SW 1271 (cell line): ENCODE results near the gene HES7.
"Not testable (repeated sequence)": the region's sequence is repeated elsewhere in the genome, so short reads cannot be mapped to it uniquely, and the experiment has no call there.

Experiments
- DNase-seq, 2 experiments: peaks; one replicate each; lab custom pipeline; 2025; lab: John Stamatoyannopoulos, UW

HES7 gene

DNA sequence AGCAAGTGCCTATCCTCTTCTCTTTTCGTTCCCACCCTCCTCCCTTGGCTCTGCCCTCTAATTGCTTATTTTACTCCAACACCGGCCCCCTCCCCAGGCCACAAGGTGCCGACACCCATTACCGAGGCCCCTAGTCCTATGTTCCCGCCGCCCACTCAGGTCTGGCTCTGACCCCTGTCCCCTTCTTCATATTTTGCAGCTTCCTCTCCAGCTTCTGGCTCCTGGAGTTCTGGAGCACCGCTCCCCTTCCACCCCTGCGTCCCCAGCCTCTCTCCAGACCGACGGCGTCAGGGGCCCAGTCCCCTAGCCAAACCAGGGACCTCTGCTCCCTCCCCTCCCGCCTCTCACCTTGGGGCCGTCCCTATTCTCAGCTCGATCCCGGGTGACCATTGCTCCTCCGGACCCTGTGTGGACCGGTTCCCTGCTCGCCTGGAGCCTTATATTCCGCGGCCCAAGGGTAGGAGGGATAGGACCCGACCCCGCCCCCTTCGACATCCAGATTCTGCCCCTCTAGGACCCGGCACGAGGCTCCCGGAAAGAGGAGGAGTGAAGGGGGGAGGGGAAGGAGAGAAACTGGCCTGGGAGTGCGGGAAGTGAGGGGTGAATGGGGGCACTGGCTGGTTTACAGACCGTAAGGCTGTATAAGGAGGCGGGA is at the start of gene HES7:
Gene HES7 (minus strand): TSS at position 412 of the 655 bp plus-strand sequence. CDS start 22 bp downstream, at position 390.
- DNase-seq, result no peak

DNA sequence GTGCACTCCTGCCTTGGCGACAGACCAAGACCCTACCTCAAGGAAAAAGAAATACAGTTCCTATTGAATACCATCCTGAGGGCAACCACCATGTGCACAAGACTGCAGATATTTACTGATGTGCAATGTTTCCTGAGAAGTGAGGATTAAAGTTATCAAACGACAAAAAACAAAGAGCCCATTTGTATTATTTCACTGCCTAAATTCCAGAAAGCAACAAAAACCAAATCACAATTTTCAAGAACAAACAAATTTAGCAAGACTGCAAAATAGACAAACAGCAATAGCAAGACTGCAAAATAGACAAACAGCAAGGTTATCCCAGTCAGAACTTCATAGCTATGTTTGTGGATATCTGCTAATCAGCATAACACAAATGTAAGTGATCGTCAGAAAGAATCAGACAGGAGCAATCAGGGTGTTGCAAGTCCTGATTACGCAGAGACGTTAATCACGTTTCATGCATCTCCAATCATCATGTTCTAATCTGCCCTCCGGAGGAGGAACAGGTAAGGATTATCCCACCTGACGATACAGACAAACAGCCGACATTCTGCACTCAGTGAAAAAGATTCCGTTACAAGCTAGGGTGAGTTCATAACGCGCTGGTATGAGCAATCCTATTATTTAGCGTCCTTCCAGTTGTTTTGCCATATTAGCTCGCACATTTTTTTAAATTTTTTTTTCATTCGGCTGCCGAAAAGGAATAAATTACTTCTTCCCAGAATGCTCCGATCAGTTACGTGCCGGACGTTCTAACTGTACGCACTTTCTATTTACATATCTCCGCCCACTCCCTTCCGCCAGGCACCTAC is 49.4 kb upstream of the HES7 start:
- peak; percentile 86 to 95 for DNase-seq

DNA sequence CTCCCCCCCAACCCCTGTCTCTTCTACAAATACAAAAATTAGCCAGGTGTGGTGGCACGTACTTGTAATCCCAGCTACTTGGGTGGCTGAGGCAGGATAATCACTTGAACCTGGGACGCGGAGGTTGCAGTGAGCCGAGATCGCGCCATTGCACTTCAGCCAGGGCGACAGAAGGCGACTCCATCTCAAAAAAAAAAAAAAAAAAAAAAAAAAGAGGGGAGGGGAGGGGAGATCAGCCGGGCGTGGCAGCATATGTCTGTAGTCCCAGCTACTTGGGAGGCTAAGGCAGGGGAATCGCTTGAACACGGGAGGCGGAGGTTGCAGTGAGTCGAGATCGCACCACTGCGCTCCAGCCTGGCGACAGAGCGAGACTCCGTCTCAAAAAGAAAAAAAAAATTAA is 46.3 kb upstream of the HES7 start:
- DNase-seq, result not testable (repeated sequence)

DNA sequence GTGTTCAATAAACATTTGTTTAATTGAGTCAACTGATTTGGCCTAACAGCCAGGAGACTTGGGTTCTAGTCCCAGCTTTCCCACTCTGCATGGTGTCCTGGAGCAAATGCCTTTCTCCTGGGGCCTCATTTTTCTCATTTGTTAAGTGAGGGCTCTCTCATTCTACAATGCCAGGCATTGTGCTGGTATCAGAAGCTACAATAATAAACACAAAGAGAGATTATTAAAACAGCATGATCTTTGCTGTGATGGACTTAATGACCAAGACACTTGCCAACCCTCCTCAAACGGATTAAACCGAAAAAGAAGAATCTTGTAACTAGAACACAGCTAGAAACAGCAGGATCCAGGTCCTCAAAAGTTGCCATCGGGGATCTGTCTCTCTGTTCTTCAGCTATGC is 43.6 kb upstream of the HES7 start:
- no peak for DNase-seq

DNA sequence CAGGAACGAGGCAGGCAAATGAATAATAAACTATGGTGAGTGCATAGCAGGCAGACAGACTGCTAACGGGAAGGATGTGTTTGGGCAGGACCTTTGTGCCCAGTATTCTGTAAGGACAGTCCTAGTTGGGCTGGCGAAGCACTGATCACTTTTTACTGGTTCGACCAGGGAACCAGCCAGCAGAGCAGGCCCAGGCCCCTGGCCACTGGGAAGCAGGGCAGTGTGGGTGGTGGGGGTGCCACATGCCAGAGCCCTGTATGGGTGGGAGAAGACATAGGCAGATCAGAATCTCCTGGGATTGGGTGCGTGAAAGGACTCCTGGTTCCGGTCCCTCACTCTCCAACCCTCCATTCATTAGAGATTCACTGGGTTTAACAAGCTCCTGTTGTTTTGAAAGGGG is 42.8 kb upstream of the HES7 start:
- no peak for DNase-seq

DNA sequence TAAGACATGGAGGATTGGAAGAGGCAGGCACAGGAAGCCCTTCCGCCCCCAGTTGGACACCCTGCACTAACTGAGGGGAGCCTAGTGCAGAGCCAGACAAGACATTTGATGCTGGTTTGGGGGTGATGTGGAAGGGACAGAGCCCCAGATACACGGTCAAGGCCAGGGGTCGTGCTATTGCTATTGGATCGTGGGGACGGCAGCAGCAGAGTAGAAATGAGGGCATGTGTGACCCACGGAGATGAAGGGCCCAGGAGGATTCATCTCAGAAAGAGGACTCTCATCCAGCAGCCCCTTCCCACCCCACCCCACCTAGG is 40.9 kb upstream of the HES7 start:
- DNase-seq, result no peak

DNA sequence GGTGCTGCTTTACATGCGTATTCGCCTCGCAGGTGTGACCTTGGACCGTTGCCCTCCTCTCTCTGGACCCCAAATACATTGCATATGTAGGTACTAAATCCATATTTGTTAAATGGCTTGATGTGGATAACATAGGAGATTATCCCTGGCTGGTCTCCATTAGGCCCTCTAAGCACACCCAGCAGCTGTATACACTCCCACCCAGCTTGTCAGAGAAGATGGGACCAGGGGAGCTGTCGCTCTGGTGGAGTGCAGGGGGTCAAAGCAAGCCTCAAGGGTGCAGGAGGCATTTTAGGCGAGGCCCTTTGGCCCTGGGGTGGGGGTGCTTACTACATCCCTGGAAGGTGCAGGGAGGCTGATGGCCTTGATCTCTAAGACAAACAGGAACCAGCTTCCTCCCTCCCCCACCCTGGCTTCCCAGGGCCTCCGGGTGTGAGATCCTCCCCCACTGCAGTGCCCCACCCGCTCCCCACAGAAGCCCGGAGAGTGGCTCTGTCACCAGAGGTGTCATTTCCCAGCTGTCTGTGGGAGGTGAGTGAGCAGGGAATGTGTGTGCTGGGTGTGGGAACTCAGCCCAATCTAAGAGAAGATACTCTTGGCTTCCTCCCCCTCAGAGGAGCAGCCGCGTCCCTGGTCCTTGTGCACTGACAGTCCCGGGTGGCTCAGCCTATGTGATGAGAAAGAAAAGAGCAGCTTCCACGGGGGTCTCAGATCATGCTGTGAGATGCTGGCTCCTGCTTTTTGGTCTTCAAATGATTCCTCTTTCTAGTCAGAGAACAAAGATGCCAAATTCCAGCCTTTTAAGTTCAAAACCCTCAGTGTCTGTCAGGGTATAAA is 40.3 kb upstream of the HES7 start:
- DNase-seq, result peak; percentile 35 to 38

DNA sequence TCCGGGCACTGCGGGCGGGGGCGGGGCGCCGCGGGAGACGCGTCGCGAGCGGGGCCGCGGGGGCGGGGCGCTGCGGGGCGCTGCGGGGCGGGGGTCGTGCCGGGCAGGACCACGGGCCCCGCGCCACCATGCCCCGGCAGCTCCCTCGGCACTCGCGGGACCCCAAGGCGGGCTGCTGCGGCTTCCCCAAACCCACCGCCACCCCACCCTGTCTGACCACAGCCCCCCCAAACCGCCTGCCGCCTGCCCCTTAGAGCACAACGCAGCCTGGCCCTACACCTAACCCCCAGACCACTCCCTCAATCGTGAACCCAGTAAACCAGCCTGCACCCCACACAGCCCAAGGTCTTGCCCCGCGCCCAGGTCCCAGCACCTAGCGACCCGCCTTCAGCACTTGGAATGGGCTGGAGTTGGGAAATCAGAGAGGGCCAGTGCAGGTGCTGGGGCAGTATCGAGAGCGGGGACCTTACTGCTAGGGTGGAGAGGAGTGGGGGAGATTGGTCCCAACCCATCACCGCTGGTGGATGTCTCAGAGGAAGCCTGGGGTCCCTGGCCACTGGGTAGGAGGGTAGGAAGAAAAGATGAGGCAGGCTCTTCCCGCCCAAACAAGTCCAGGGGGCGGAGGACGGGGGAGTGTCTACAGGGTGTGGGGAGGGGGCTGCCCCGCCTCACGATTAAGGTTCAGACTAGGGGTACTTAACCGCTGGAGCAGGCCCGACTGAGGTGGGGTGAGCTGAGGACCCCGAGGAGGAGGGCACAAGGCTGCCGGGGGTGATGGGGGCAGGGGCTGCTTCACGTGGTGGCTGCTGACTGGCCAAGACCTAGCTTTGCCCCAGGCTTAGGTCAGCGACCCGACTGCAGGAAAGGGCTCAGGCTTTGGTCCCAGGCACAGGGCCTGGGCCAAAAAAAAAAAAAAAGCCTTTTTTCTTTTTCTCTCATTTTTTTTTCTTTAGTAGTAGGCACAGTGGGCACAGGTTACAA is 39.4 kb upstream of the HES7 start:
- no peak for DNase-seq

DNA sequence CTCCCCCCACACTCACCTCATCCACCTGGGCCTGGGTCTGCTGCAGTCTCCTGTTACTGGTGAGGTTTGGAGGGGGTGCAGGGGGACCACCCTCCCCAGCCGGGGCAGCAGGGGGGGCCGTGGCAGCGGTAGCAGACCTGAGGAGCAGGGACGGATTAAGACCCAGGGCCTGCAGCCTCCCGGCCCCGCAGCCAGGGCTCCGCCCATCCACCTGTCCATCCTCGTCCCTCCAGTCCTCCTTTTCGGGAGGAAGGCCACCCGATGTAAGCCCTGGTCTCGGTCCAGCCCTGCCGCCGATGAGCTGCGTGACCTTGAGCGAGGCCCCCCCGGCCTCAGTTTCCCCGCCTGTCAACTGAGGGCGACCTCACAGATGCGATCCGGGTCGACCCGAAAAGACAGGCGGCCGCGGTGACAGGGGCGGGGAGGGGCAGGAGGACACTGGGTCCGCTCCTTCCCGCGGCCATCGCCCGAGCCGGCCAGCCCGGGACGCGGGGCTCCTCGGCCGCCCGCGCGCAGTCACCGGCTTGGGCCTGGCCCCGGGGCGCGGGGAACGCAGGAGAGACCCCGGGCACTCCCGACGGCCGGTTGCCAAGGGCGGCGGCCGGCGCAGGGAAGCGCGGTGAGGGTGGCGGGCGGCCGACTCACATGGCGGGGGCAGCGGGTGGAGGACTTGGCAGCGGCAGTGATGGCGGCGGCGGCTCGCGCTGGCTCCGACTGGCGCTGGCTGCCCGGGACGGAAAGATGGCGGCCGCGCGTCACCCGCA is 38.5 kb upstream of the HES7 start, which contains the start of gene VAMP2:
Gene VAMP2 (minus strand): TSS at position 716 of the 764 bp plus-strand sequence. CDS start 69 bp downstream, at position 647.
- DNase-seq, result peak in 1 of 2 experiments; percentile 48

DNA sequence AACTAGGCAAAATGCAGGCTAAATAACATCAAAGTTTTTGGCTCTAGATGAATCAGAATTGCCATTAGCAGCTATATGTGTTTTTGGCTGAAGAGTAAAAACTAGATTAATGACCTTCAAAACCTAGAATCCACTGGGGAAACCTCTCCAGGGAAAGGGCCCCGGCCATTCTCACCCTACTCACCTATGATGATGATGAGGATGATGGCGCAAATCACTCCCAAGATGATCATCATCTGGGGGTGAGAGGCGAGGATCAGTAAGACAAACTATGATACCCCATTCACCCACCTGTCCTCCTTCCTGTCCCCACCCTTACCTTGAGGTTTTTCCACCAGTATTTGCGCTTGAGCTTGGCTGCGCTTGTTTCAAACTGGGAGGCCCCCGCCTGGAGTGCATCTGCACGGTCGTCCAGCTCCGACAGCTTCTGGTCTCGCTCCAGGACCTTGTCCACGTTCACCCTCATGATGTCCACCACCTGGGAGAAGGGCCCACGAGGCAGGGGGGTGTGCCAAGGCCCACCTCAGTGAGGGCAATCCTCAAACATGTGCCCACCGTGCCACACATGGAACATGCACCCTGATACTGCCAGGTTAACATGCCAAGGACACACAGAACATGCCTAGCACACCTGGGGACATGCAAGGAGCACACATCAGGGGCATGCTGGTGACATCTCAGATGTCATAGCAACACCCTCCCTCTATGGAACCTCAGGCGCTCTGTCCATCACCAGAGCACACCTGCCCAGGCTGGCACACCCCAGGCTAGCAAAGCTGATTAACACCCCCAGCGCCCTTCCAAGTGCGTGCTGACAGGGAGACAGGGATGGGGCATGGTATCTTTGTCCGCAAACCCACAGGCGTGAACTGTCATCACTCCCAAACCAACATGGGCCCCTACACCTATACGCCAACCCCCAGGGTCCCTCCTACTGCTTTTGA is 37.7 kb upstream of the HES7 start:
- DNase-seq, result no peak

DNA sequence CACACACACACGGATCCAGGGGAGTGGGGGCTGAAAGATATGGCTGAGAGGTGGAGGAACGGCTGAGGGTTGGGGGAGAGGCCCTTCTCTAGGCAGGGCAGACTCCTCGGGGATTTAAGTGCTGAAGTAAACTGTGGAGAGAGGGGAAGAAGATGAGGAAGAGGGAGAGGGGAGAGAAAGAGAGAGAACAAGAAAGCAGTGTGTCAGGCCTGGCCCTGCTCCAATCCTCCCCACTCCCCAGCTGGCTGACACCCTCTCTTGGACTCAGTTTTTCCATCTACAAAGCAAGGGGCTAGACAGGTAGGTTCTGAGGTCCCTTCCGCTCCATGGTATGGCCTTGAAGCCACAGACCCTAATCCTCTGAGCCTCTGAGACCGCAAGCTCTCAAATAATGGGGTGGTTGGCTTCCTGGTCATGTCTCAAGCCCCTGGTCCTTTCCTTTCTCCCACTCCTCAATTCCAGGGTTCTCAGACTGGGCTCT is 36.9 kb upstream of the HES7 start:
- no peak for DNase-seq

DNA sequence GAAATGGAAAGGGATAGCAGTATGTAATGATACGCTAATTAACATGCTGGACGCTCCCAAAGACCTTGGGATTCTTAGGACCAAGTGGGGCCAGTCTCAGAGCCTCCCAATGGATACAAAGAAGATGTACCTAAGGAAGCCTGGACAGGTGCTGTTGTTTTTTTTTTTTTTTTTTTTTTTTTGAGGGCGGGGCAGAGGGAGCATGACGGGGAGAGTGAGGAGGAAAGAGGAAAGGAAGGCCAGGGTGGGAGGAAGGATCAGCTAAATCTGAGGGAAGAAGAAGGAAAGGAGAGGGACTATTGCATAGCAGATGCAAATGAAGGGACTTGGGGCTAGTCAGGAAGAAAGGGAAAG is 36.3 kb upstream of the HES7 start:
- no peak for DNase-seq

DNA sequence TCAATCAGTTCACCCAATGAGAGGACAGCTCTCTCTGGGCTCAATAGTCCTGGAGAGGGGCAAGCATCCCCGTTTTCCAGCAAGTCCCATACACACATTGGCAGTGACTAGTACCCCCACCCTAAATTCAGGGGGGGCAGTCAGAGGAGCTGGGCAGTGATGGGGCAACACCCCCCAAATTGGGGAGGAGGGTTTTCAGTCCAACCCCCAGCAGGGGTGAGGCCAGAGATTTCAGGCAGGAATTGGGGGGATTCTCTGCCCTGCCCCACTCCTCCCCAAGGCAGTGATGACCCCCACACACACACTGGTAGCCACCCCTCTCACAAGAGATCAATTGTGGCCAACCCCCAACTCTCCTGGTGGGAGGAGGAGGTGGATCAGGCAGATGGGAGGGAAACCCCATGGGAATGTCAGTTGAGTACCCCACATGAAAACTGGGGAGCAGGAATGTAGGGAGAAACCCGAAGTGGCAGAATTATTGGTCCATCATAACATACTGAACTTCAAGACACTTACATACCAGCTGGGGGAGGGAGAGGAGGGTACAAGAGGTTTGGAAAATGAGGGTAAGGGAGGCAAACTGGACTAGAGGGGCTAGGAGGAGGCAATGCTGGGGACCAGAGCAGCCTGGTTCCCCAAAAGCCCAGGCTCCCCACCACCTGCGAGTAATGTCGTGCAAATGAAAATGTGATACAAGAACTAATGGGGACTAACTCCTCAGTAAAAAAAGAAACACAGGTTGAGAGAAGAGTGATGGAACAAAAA is 35.7 kb upstream of the HES7 start:
- no peak for DNase-seq

DNA sequence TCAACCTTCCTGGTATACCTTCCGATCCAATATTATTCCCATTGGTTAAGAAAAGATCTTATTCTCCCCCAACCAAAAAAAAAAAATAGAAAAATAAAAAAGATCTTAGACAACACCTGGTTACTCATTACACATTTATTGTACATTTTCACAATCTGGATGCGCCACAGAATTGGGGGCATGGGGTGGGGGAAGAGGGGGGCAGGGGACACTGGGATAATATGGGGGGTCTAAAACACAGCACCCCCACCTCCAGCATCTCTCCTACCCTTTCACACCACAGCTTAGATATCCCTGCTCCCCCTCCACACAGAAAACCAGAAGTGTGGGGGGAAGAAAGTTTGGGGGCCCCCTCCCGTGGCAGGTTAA is 35.1 kb upstream of the HES7 start:
- no peak for DNase-seq

DNA sequence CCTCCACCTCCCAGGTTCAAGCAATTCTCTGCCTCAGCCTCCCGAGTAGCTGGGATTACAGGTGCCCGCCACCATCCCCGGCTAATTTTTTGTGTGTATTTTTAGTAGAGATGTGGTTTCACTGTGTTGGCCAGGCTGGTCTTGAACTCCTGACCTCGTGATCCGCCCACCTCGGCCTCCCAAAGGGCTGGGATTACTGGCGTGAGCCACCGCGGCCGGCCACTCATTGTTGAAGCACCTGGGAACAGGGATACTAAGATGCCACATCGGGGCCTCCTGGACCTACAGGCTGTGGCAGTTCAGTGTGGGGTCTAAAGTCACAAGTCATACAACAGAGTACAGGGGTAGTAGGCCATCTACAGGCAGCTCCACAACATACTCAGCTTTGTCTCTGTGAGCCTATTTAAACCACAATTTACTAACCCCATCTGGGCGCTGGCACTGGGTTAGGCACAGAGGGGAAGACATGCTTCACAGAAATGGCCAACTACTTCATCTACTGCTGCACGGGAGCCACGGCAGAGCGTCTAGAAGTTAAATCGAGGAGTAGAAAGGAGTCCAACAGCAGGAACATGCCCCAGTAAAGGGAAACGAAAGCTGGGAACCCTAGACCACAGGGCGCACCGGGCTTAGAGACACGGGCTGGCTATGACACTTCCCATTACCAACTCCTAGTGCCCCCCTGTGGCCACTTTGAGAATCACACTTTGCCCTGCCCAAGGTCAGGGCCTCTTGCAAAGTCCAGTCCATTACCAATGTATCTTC is 34.5 kb upstream of the HES7 start:
- peak; percentile 78 to 87 for DNase-seq

DNA sequence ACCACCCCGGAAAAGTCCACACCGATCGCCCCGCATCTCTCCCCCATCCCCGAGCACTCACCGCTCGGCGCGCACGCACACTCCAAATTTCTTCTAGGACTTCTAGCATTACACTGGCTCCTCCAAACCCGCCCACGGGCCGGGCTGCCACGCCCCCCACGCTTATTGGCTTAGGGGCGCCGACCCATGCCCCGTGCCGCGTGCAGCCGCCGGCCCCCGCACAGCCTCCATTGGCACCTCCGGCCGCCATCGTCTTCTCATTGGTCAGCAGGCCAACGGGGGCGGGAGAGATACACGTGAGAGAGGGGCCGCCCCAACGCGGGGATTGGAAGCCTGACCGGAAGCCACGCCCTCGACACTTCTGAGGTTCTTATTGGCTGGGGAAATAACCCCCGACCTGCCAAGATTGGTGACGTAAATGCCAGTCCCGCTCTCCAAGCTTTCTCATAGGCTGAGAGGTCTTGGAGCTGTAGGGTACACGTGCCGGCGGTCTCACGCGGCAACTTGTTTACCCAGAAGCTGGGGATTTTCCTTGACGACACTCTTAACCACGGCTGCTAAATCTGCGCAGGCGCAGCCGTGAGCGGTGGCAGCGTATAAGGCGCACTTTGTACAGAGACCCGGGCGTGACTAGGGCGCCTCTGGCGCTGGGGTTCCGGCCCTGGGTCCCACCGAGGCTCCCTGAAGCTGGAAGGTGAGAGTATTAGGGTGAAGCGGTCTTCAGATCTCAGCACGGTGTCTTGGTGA is 32.5 kb upstream of the HES7 start:
- DNase-seq, result peak; percentile 100

DNA sequence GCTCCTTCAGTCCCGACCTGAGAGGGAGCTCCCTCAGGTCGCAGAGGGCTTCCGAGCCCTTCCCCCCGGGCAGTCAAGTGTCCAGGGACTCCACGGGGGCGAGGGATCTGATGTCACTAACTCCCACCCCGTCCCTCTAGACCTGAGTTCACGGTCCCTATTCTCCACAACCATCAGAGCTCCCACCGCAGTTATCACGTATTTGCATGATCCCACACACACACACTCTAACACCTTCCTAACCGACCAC is 32.0 kb upstream of the HES7 start:
- DNase-seq, result no peak
